ENCODE results near the gene KCNMA1. TPM values are rescaled to one million over a fixed set of nuclear protein-coding genes. Genes with fewer than 3 reads are reported as not detected.
A peak's percentile ranks its signal among the peaks of the same experiment; 100 is the strongest.

The KCNMA1 gene
- total RNA-seq, 1 donor from 2014 or later = 87.6 TPM

GRCh38 chr10:77274046-77274795, 363.4 kb downstream of the KCNMA1 start:
- Mint-ChIP-seq H3K4me3 (ENCODE audit: unreplicated experiment) (no peak overlapping the region), H3K4me1 (ENCODE audit: low read depth) (peaks cover 24% of the 10 kb centered on the region), H3K27ac (ENCODE audit: unreplicated experiment) (peak overlapping the region; percentile 88), H3K36me3 (ENCODE audit: low read depth) (peaks cover 2% of the 10 kb centered on the region), H3K9me3 (ENCODE audit: low read depth) (no peaks in the 10 kb centered on the region), H3K27me3 (ENCODE audit: low read depth) (no peaks in the 10 kb centered on the region)
- no peak for DNase-seq (ENCODE audit: low spot score)
- TF ChIP-seq, protein P1, sequence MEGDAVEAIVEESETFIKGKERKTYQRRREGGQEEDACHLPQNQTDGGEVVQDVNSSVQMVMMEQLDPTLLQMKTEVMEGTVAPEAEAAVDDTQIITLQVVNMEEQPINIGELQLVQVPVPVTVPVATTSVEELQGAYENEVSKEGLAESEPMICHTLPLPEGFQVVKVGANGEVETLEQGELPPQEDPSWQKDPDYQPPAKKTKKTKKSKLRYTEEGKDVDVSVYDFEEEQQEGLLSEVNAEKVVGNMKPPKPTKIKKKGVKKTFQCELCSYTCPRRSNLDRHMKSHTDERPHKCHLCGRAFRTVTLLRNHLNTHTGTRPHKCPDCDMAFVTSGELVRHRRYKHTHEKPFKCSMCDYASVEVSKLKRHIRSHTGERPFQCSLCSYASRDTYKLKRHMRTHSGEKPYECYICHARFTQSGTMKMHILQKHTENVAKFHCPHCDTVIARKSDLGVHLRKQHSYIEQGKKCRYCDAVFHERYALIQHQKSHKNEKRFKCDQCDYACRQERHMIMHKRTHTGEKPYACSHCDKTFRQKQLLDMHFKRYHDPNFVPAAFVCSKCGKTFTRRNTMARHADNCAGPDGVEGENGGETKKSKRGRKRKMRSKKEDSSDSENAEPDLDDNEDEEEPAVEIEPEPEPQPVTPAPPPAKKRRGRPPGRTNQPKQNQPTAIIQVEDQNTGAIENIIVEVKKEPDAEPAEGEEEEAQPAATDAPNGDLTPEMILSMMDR (IDR thresholded peaks at IDR 0.05) = no peak

DNA sequence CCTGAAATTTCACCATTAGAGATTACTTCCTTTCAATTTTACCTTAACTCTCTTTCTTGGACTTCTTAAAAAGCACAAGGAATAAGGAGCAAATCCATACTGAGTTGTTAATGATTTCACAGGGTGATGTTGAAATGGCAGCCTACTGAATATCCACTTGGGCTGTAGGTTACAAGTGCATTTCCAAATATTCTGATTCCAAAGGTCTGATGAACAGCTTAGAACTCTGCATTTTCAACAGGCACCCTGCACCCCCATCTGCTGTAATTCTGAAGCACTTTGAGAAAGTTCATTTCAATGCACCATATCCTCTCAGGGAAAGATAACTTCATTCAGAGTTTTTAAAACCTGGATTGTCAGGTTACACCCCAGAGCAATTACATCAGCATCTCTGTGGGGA, 368.4 kb downstream of the KCNMA1 start:
- Mint-ChIP-seq H3K4me1 (ENCODE audit: low read depth) (peaks cover 26% of the 10 kb centered on the region), H3K27me3 (ENCODE audit: low read depth) (no peaks in the 10 kb centered on the region), H3K27ac (ENCODE audit: unreplicated experiment) (no peak overlapping the region), H3K9me3 (ENCODE audit: low read depth) (no peaks in the 10 kb centered on the region), H3K36me3 (ENCODE audit: low read depth) (peaks cover 1% of the 10 kb centered on the region), H3K4me3 (ENCODE audit: unreplicated experiment) (no peak overlapping the region)
- no peak for DNase-seq (ENCODE audit: low spot score)
- TF ChIP-seq, protein P1 (IDR thresholded peaks at IDR 0.05) = no peak

DNA sequence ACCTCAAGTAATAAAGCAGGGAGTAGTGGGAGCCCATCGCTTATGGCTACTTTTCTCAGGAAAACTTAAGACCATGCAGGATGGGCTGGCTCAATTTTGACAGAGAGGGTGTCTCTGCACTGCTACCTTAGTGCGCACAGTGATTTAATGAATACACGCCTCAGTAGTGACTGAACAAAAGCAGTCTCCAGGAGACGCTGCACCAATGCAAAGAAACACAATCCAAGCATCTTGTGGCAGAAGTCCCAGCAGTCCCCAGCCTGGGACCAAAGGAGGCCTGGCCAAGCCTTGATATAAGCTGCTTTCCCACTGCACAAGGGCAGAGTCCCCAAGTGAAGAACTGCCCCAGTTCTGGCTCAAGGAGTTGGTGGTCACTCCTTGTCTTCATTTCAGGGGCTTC, 368.9 kb downstream of the KCNMA1 start:
- peaks cover 1% of the 10 kb centered on the region for H3K36me3 Mint-ChIP-seq (ENCODE audit: low read depth)
- TF ChIP-seq, protein P1 (IDR thresholded peaks at IDR 0.05) = no peak
- no peaks in the 10 kb centered on the region for H3K9me3 Mint-ChIP-seq (ENCODE audit: low read depth)
- no peak overlapping the region for H3K4me3 Mint-ChIP-seq (ENCODE audit: unreplicated experiment)
- peak overlapping the region; percentile 22 for H3K27ac Mint-ChIP-seq (ENCODE audit: unreplicated experiment)
- peaks cover 21% of the 10 kb centered on the region for H3K4me1 Mint-ChIP-seq (ENCODE audit: low read depth)
- H3K27me3 Mint-ChIP-seq (ENCODE audit: low read depth) = no peaks in the 10 kb centered on the region
- no peak for DNase-seq (ENCODE audit: low spot score)

- Mint-ChIP-seq H3K36me3 (ENCODE audit: low read depth) (peaks cover 1% of the 10 kb centered on the region), H3K27ac (ENCODE audit: unreplicated experiment) (peak overlapping the region; percentile 22), H3K9me3 (ENCODE audit: low read depth) (no peaks in the 10 kb centered on the region), H3K4me1 (ENCODE audit: low read depth) (peaks cover 14% of the 10 kb centered on the region), H3K4me3 (ENCODE audit: unreplicated experiment) (no peak overlapping the region), H3K27me3 (ENCODE audit: low read depth) (no peaks in the 10 kb centered on the region)
- no peak for DNase-seq (ENCODE audit: low spot score)
- TF ChIP-seq, protein P1 (IDR thresholded peaks at IDR 0.05) = no peak
These were observed 369.6 kb downstream of the KCNMA1 start for GRCh38 chr10:77267703-77268675.

DNA sequence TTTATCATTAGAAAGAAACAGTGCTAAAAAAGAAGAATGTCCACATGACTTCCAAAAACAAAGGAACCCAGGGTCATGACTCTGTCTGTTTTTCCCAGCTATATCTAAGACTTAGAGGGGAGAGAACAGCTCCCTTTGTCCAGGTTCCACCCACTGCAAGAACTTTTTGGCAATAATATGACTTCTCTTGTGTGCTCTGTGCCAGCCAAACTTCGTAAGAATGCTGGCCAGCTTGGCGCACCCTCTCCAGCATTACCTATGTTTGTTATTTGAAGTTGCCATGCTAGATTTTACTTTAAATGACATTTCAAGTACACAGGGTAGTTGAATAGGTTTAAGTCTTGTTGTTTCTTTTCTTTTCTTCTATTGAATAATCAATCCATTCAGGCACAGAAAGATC, 371.4 kb downstream of the KCNMA1 start:
- no peak overlapping the region for H3K27ac Mint-ChIP-seq (ENCODE audit: unreplicated experiment)
- no peak overlapping the region for H3K4me3 Mint-ChIP-seq (ENCODE audit: unreplicated experiment)
- H3K27me3 Mint-ChIP-seq (ENCODE audit: low read depth) = no peaks in the 10 kb centered on the region
- peaks cover 14% of the 10 kb centered on the region for H3K4me1 Mint-ChIP-seq (ENCODE audit: low read depth)
- TF ChIP-seq, protein P1 (IDR thresholded peaks at IDR 0.05) = no peak
- H3K36me3 Mint-ChIP-seq (ENCODE audit: low read depth) = peaks cover 1% of the 10 kb centered on the region
- no peaks in the 10 kb centered on the region for H3K9me3 Mint-ChIP-seq (ENCODE audit: low read depth)
- no peak for DNase-seq (ENCODE audit: low spot score)

All from chondrocyte (in vitro differentiated cells).